HEK293 (cell line): ENCODE data around the gene ACADVL.

Source experiments
- CTCF ChIA-PET: fragments of 350-600 bp; formaldehyde crosslinking; extraction: SDS; loops from one replicate; lab custom pipeline; 2021; ENCODE audit warnings: antibody characterized with exemption; lab: Yijun Ruan, JAX
- POLR2A ChIA-PET: fragments of 300-600 bp; formaldehyde crosslinking; extraction: SDS; loops from one replicate; lab custom pipeline; 2020; ENCODE audit warnings: antibody characterized with exemption, inconsistent platforms; lab: Yijun Ruan, JAX
- H3K27ac ChIP-seq: fragments of 200-500 bp; sonication (Bioruptor generic); 2 replicates; pipeline ENCODE4 v1.5.1; 2014; ENCODE audit warnings: low read depth, low read length, control low read depth, inconsistent platforms; ENCODE audit errors: extremely low read depth
- H3K36me3 ChIP-seq, 2 experiments: fragments of 200-500 bp in 1 of 2; sonication (Bioruptor generic) in 1 of 2; 1 replicate in 1 of 2; 2 replicates in 1 of 2; pipeline ENCODE4 v1.5.1; 2014 to 2017; ENCODE audit warnings: inconsistent platforms in 2 of 2, low read length in 2 of 2; ENCODE audit not compliant: control insufficient read depth in 2 of 2, insufficient read depth in 1 of 2
- H3K4me1 ChIP-seq: fragments of 200-500 bp; sonication (Bioruptor generic); 2 replicates; pipeline ENCODE4 v1.5.1; 2014; ENCODE audit warnings: mild to moderate bottlenecking, low read length, inconsistent platforms; ENCODE audit not compliant: control insufficient read depth, insufficient read depth
- H3K4me3 ChIP-seq: 2 replicates; pipeline ENCODE4 v1.5.1; 2011; ENCODE audit warnings: low read depth, mild to moderate bottlenecking, control low read depth, low read length, moderate library complexity
- H3K9me3 ChIP-seq: fragments of 200-500 bp; sonication (Bioruptor generic); 2 replicates; pipeline ENCODE4 v1.5.1; 2014; ENCODE audit warnings: low read depth, low read length, inconsistent platforms; ENCODE audit not compliant: control insufficient read depth, insufficient read depth
- BCL11B ChIP-seq: fragments of 450-650 bp; formaldehyde crosslinking; IDR thresholded peaks from 2 replicates; pipeline ENCODE4 v1.5.1; 2016; ENCODE audit warnings: low read depth, missing biosample characterization, missing genetic modification characterization
- EGR2 ChIP-seq: fragments of 450-650 bp; formaldehyde crosslinking; IDR thresholded peaks from 2 replicates; pipeline ENCODE4 v1.5.1; 2016; ENCODE audit warnings: low read depth, missing biosample characterization, missing genetic modification characterization
- HOXC10 ChIP-seq: sonication (generic); formaldehyde crosslinking; IDR thresholded peaks from 2 replicates; pipeline ENCODE4 v1.8.1; 2023; ENCODE audit warnings: mild to moderate bottlenecking, missing genetic modification reagents
- KLF9 ChIP-seq: fragments of 450-650 bp; formaldehyde crosslinking; IDR thresholded peaks from 2 replicates; pipeline ENCODE4 v1.5.1; 2016; ENCODE audit warnings: missing biosample characterization, missing genetic modification characterization, low read depth
- SCRT2 ChIP-seq: fragments of 450-650 bp; formaldehyde crosslinking; IDR thresholded peaks from 2 replicates; pipeline ENCODE4 v1.5.1; 2016; ENCODE audit warnings: missing biosample characterization, missing genetic modification characterization
- YY2 ChIP-seq: fragments of 450-650 bp; formaldehyde crosslinking; IDR thresholded peaks from 2 replicates; pipeline ENCODE4 v1.5.1; 2016; ENCODE audit warnings: missing biosample characterization, missing genetic modification characterization
- ZBTB1 ChIP-seq: fragments of 450-650 bp; formaldehyde crosslinking; IDR thresholded peaks from 2 replicates; pipeline ENCODE4 v1.5.1; 2016; ENCODE audit warnings: missing biosample characterization, missing genetic modification characterization
- ZBTB44 ChIP-seq: fragments of 450-650 bp; IDR thresholded peaks from 2 replicates; pipeline ENCODE4 v1.5.1; 2018; ENCODE audit warnings: missing biosample characterization, mild to moderate bottlenecking, missing genetic modification characterization
- ZBTB48 ChIP-seq: fragments of 450-650 bp; formaldehyde crosslinking; IDR thresholded peaks from 2 replicates; pipeline ENCODE4 v1.5.1; 2016; ENCODE audit warnings: missing biosample characterization, missing genetic modification characterization
- ZEB2 ChIP-seq: fragments of 450-650 bp; formaldehyde crosslinking; IDR thresholded peaks from 2 replicates; pipeline ENCODE4 v1.5.1; 2016; ENCODE audit warnings: missing biosample characterization, missing genetic modification characterization
- ZNF10 ChIP-seq: fragments of 450-650 bp; formaldehyde crosslinking; IDR thresholded peaks from 2 replicates; pipeline ENCODE4 v1.5.1; 2017; ENCODE audit warnings: missing biosample characterization, missing genetic modification characterization
- ZNF174 ChIP-seq: fragments of 450-650 bp; formaldehyde crosslinking; IDR thresholded peaks from 2 replicates; pipeline ENCODE4 v1.5.0; 2017; ENCODE audit warnings: missing biosample characterization, mild to moderate bottlenecking, missing genetic modification characterization
- ZNF175 ChIP-seq: fragments of 450-650 bp; formaldehyde crosslinking; IDR thresholded peaks from 2 replicates; pipeline ENCODE4 v1.5.1; 2016; ENCODE audit warnings: missing biosample characterization, missing genetic modification characterization
- ZNF184 ChIP-seq: fragments of 450-650 bp; IDR thresholded peaks from 2 replicates; pipeline ENCODE4 v1.5.1; 2018; ENCODE audit warnings: missing biosample characterization, mild to moderate bottlenecking, missing genetic modification characterization
- ZNF19 ChIP-seq: fragments of 450-650 bp; formaldehyde crosslinking; IDR thresholded peaks from 2 replicates; pipeline ENCODE4; 2016; ENCODE audit warnings: missing biosample characterization, missing genetic modification characterization, low read depth
- ZNF280C ChIP-seq: fragments of 450-650 bp; formaldehyde crosslinking; IDR thresholded peaks from 2 replicates; pipeline ENCODE4 v1.5.1; 2016; ENCODE audit warnings: missing biosample characterization, missing genetic modification characterization
- ZNF335 ChIP-seq: fragments of 450-650 bp; formaldehyde crosslinking; conservative IDR thresholded peaks from 2 replicates; pipeline ENCODE4 v1.5.1; 2016; ENCODE audit warnings: missing biosample characterization, missing genetic modification characterization
- ZNF341 ChIP-seq: fragments of 450-650 bp; formaldehyde crosslinking; IDR thresholded peaks from 2 replicates; pipeline ENCODE4; 2016; ENCODE audit warnings: low read depth, missing biosample characterization, missing genetic modification characterization
- ZNF426 ChIP-seq: fragments of 450-650 bp; formaldehyde crosslinking; IDR thresholded peaks from 2 replicates; pipeline ENCODE4 v1.5.1; 2017; ENCODE audit warnings: missing biosample characterization, missing genetic modification characterization, mild to moderate bottlenecking, inconsistent platforms, moderate library complexity
- ZNF473 ChIP-seq: fragments of 450-650 bp; formaldehyde crosslinking; IDR thresholded peaks from 2 replicates; pipeline ENCODE4 v1.5.1; 2017; ENCODE audit warnings: missing biosample characterization, missing genetic modification characterization
- ZNF48 ChIP-seq: fragments of 450-650 bp; formaldehyde crosslinking; IDR thresholded peaks from 2 replicates; pipeline ENCODE4 v1.5.1; 2016; ENCODE audit warnings: missing biosample characterization, missing genetic modification characterization
- ZNF501 ChIP-seq: fragments of 450-650 bp; formaldehyde crosslinking; IDR thresholded peaks from 2 replicates; pipeline ENCODE4 v1.5.1; 2016; ENCODE audit warnings: missing biosample characterization, missing genetic modification characterization
- ZNF555 ChIP-seq: fragments of 450-650 bp; formaldehyde crosslinking; conservative IDR thresholded peaks from 2 replicates; pipeline ENCODE4 v1.5.1; 2017; ENCODE audit warnings: missing biosample characterization, mild to moderate bottlenecking, missing genetic modification characterization, inconsistent platforms
- ZNF626 ChIP-seq: fragments of 450-650 bp; sonication (Bioruptor Pico); formaldehyde crosslinking; IDR thresholded peaks from 2 replicates; pipeline ENCODE4 v1.5.1; 2018; ENCODE audit warnings: missing biosample characterization, missing genetic modification characterization, inconsistent platforms
- ZNF677 ChIP-seq: fragments of 450-650 bp; IDR thresholded peaks from 2 replicates; pipeline ENCODE4 v1.5.0; 2018; ENCODE audit warnings: missing biosample characterization, mild to moderate bottlenecking, missing genetic modification characterization, moderate library complexity
- ZNF843 ChIP-seq: fragments of 450-650 bp; formaldehyde crosslinking; IDR thresholded peaks from 2 replicates; pipeline ENCODE4 v1.5.1; 2016; ENCODE audit warnings: missing biosample characterization, missing genetic modification characterization
- ZSCAN30 ChIP-seq: fragments of 450-650 bp; IDR thresholded peaks from 2 replicates; pipeline ENCODE4 v1.5.1; 2018; ENCODE audit warnings: missing biosample characterization, mild to moderate bottlenecking, missing genetic modification characterization, moderate library complexity
- TF ChIP-seq, protein P1 (sequence below): fragments of 450-650 bp; formaldehyde crosslinking; IDR thresholded peaks from 2 replicates; pipeline ENCODE4 v1.5.1; 2016; ENCODE audit warnings: missing biosample characterization, missing genetic modification characterization
- TF ChIP-seq, protein P2 (sequence below): fragments of 450-650 bp; formaldehyde crosslinking; IDR thresholded peaks from 2 replicates; pipeline ENCODE4 v1.5.1; 2016; ENCODE audit warnings: missing biosample characterization, missing genetic modification characterization

ACADVL gene

GRCh38 chr17:7241783-7242716, 22.3 kb downstream of the ACADVL start, which contains the start of gene GABARAP:
Gene GABARAP, minus strand, starts transcription at chr17:7242449. Its CDS starts 119 bp downstream, at chr17:7242330.
- Histone ChIP-seq H3K27ac (peak within 1 kb of the TSS; percentile 91), H3K4me1 (peaks cover 11% of the 10 kb centered on the region), H3K4me3 (peak within 1 kb of the TSS; percentile 82), H3K36me3 (peaks cover 21 to 53% of the 10 kb centered on the region in 2 experiments), H3K9me3 (no peaks in the 10 kb centered on the region)
- POLR2A ChIA-PET = interaction anchor here (0.7 to 14.2 kb wide), 17 partner anchors 8 to 445 kb away, joined by 3 to 284 read pairs (median 5); partner anchors contain the start of genes ACADVL, CTDNEP1, DLG4 and DVL2
- CTCF ChIA-PET = interaction anchor here (0.7 to 5.2 kb wide), 10 partner anchors 10 to 521 kb away, joined by 3 to 33 read pairs (median 4); partner anchors contain the start of genes ACADVL and DLG4
- TF ChIP-seq EGR2 = peak; percentile 66
- no peak for TF ChIP-seq ZNF48
- TF ChIP-seq ZEB2 (tag by site-specific recombination) = peak; percentile 73
- no peak for TF ChIP-seq ZBTB1
- TF ChIP-seq ZNF184 (tag by site-specific recombination) = 0 out of 2 replicates have a peak, but pooled peaks have one; percentile 54
- no peak for TF ChIP-seq ZNF174 (tag by site-specific recombination)
- TF ChIP-seq BCL11B (tag by site-specific recombination) = peak; percentile 10; the same call in 1 of the 2 replicates
- no peak for TF ChIP-seq ZNF555
- TF ChIP-seq ZNF843 = peak; percentile 54; the same call in 1 of the 2 replicates
- TF ChIP-seq ZNF473 (tag by site-specific recombination) = no peak
- TF ChIP-seq ZNF677 (tag by site-specific recombination) = no peak
- TF ChIP-seq, protein P1, sequence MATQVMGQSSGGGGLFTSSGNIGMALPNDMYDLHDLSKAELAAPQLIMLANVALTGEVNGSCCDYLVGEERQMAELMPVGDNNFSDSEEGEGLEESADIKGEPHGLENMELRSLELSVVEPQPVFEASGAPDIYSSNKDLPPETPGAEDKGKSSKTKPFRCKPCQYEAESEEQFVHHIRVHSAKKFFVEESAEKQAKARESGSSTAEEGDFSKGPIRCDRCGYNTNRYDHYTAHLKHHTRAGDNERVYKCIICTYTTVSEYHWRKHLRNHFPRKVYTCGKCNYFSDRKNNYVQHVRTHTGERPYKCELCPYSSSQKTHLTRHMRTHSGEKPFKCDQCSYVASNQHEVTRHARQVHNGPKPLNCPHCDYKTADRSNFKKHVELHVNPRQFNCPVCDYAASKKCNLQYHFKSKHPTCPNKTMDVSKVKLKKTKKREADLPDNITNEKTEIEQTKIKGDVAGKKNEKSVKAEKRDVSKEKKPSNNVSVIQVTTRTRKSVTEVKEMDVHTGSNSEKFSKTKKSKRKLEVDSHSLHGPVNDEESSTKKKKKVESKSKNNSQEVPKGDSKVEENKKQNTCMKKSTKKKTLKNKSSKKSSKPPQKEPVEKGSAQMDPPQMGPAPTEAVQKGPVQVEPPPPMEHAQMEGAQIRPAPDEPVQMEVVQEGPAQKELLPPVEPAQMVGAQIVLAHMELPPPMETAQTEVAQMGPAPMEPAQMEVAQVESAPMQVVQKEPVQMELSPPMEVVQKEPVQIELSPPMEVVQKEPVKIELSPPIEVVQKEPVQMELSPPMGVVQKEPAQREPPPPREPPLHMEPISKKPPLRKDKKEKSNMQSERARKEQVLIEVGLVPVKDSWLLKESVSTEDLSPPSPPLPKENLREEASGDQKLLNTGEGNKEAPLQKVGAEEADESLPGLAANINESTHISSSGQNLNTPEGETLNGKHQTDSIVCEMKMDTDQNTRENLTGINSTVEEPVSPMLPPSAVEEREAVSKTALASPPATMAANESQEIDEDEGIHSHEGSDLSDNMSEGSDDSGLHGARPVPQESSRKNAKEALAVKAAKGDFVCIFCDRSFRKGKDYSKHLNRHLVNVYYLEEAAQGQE (tag by site-specific recombination) = peak; percentile 81
- no peak for TF ChIP-seq ZNF280C (tag by site-specific recombination)
- TF ChIP-seq ZNF426 (tag by site-specific recombination) = no peak
- no peak for TF ChIP-seq HOXC10 (CRISPR knock-in tag)
- no peak for TF ChIP-seq ZNF175 (tag by site-specific recombination)
- peak; percentile 49; the same call in 1 of the 2 replicates for TF ChIP-seq ZSCAN30
- TF ChIP-seq, protein P2, sequence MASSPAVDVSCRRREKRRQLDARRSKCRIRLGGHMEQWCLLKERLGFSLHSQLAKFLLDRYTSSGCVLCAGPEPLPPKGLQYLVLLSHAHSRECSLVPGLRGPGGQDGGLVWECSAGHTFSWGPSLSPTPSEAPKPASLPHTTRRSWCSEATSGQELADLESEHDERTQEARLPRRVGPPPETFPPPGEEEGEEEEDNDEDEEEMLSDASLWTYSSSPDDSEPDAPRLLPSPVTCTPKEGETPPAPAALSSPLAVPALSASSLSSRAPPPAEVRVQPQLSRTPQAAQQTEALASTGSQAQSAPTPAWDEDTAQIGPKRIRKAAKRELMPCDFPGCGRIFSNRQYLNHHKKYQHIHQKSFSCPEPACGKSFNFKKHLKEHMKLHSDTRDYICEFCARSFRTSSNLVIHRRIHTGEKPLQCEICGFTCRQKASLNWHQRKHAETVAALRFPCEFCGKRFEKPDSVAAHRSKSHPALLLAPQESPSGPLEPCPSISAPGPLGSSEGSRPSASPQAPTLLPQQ = 0 out of 2 replicates have a peak, but pooled peaks have one; percentile 49
- no peak for TF ChIP-seq ZNF10 (tag by site-specific recombination)
- TF ChIP-seq SCRT2 (tag by site-specific recombination) = 0 out of 2 replicates have a peak, but pooled peaks have one; percentile 13
- TF ChIP-seq YY2 (tag by site-specific recombination) = no peak
- no peak for TF ChIP-seq ZBTB44
- TF ChIP-seq ZNF335 (tag by site-specific recombination) = peak; percentile 86
- no peak for TF ChIP-seq ZNF626 (tag by site-specific recombination)
- TF ChIP-seq KLF9 (tag by site-specific recombination) = peak; percentile 86
- peak; percentile 86 for TF ChIP-seq ZNF501
- TF ChIP-seq ZNF341 (tag by site-specific recombination) = no peak
- no peak; the same call in 1 of the 2 replicates for TF ChIP-seq ZNF19 (tag by site-specific recombination)
- peak; percentile 92 for TF ChIP-seq ZBTB48
